H9 (cell line): ENCODE data around the gene CYREN. TPM values are rescaled to one million over a fixed set of nuclear protein-coding genes. Genes with fewer than 3 reads are reported as not detected.

Experiments
- DNase-seq: peaks from one replicate; pipeline ENCODE4 v3.0.0-alpha.2; 2017
- H2AFZ ChIP-seq: one replicate; pipeline ENCODE4 v1.6.1; 2013; ENCODE audit warnings: mild to moderate bottlenecking, low read length, control low read depth, moderate library complexity
- H2AK5ac ChIP-seq: 2 replicates; pipeline ENCODE4 v1.6.1; 2013; ENCODE audit warnings: low read length, control low read depth, mixed read lengths; ENCODE audit not compliant: insufficient read length
- H2BK120ac ChIP-seq: one replicate; pipeline ENCODE4 v1.6.1; 2013; ENCODE audit warnings: low read depth, mild to moderate bottlenecking, low read length, control low read depth, inconsistent platforms; ENCODE audit not compliant: poor library complexity, severe bottlenecking
- H2BK12ac ChIP-seq: 2 replicates; pipeline ENCODE4 v1.6.1; 2013; ENCODE audit warnings: low read length, control low read depth, mixed read lengths, low read depth; ENCODE audit not compliant: insufficient read length
- H2BK15ac ChIP-seq: 2 replicates; pipeline ENCODE4 v1.6.1; 2013; ENCODE audit warnings: low read depth, low read length, control low read depth
- H2BK20ac ChIP-seq: one replicate; pipeline ENCODE4 v1.6.1; 2013; ENCODE audit warnings: low read depth, mild to moderate bottlenecking, low read length, control low read depth, inconsistent platforms; ENCODE audit not compliant: poor library complexity, severe bottlenecking
- H2BK5ac ChIP-seq: 2 replicates; pipeline ENCODE4 v1.6.1; 2013; ENCODE audit warnings: low read length, control low read depth, mixed read lengths; ENCODE audit not compliant: insufficient read length
- H3K14ac ChIP-seq: 2 replicates; pipeline ENCODE4 v1.6.1; 2013; ENCODE audit warnings: low read length, control low read depth; ENCODE audit not compliant: insufficient read depth
- H3K18ac ChIP-seq: 2 replicates; pipeline ENCODE4 v1.6.1; 2013; ENCODE audit warnings: low read depth, mild to moderate bottlenecking, mixed read lengths, low read length, control low read depth; ENCODE audit not compliant: insufficient read length
- H3K23ac ChIP-seq: 2 replicates; pipeline ENCODE4 v1.6.1; 2013; ENCODE audit warnings: low read length, control low read depth, mixed read lengths, low read depth; ENCODE audit not compliant: insufficient read length
- H3K23me2 ChIP-seq: 2 replicates; pipeline ENCODE4 v1.6.1; 2013; ENCODE audit warnings: low read depth, mild to moderate bottlenecking, mixed read lengths, low read length, control low read depth; ENCODE audit not compliant: insufficient read length, poor library complexity, severe bottlenecking
- H3K27ac ChIP-seq: 2 replicates; pipeline ENCODE4 v1.5.1; 2013; ENCODE audit warnings: low read length, control low read depth, mixed read lengths, low read depth; ENCODE audit not compliant: insufficient read length
- H3K27me3 ChIP-seq: 2 replicates; pipeline ENCODE4 v1.6.1; 2013; ENCODE audit warnings: low read length, control low read depth, inconsistent platforms; ENCODE audit not compliant: insufficient read depth
- H3K4ac ChIP-seq: 2 replicates; pipeline ENCODE4 v1.6.1; 2013; ENCODE audit warnings: low read depth, mild to moderate bottlenecking, control low read depth, inconsistent platforms, low read length, moderate library complexity
- H3K4me1 ChIP-seq: 2 replicates; pipeline ENCODE4 v1.6.1; 2013; ENCODE audit warnings: low read length, control low read depth, inconsistent platforms; ENCODE audit not compliant: insufficient read depth
- H3K4me2 ChIP-seq: 2 replicates; pipeline ENCODE4 v1.6.1; 2013; ENCODE audit warnings: low read length, control low read depth, mixed read lengths; ENCODE audit not compliant: insufficient read length, insufficient read depth
- H3K56ac ChIP-seq: 2 replicates; pipeline ENCODE4 v1.6.1; 2013; ENCODE audit warnings: low read depth, mild to moderate bottlenecking, mixed read lengths, low read length, control low read depth; ENCODE audit not compliant: insufficient read length
- H3K79me1 ChIP-seq: 2 replicates; pipeline ENCODE4 v1.6.1; 2013; ENCODE audit warnings: low read depth, mild to moderate bottlenecking, moderate library complexity, low read length, control low read depth, inconsistent platforms; ENCODE audit not compliant: insufficient read depth, poor library complexity, severe bottlenecking
- H3K79me2 ChIP-seq: 2 replicates; pipeline ENCODE4 v1.6.1; 2013; ENCODE audit warnings: low read length, control low read depth, inconsistent platforms; ENCODE audit not compliant: insufficient read depth
- H3K9ac ChIP-seq: 2 replicates; pipeline ENCODE4 v1.6.1; 2013; ENCODE audit warnings: low read length, control low read depth, mixed read lengths; ENCODE audit not compliant: insufficient read length; ENCODE audit errors: extremely low read depth
- H3K9me3 ChIP-seq: one replicate; pipeline ENCODE4 v1.6.1; 2013; ENCODE audit warnings: low read depth, low read length, inconsistent platforms; ENCODE audit not compliant: control insufficient read depth
- H3T11ph ChIP-seq: one replicate; pipeline ENCODE4 v1.6.1; 2013; ENCODE audit warnings: mild to moderate bottlenecking, low read length, control low read depth, inconsistent platforms
- H4K20me1 ChIP-seq: one replicate; pipeline ENCODE4 v1.6.1; 2013; ENCODE audit not compliant: control insufficient read depth, insufficient read length, insufficient read depth
- H4K5ac ChIP-seq: 2 replicates; pipeline ENCODE4 v1.6.1; 2013; ENCODE audit warnings: low read depth, mild to moderate bottlenecking, mixed read lengths, low read length, control low read depth; ENCODE audit not compliant: insufficient read length
- H4K8ac ChIP-seq: replicated peaks from 2 replicates; pipeline ENCODE4 v1.6.1; 2013; ENCODE audit warnings: low read length, control low read depth, mixed read lengths, low read depth; ENCODE audit not compliant: insufficient read length
- H4K91ac ChIP-seq: 2 replicates; pipeline ENCODE4 v1.6.1; 2013; ENCODE audit warnings: low read depth, mild to moderate bottlenecking, moderate library complexity, mixed read lengths, low read length, control low read depth; ENCODE audit not compliant: insufficient read length
- H3K27ac Mint-ChIP-seq, 3 experiments: 2 replicates in 2 of 3; 3 replicates in 1 of 3; pipeline ENCODE4 v1.8.0; 2020 to 2021; ENCODE audit warnings: mixed read lengths in 3 of 3, mild to moderate bottlenecking in 1 of 3, moderate library complexity in 1 of 3
- H3K27me3 Mint-ChIP-seq: 2 replicates; pipeline ENCODE4 v1.8.0; 2021; ENCODE audit warnings: low read depth, mild to moderate bottlenecking, moderate library complexity, mixed read lengths
- H3K36me3 Mint-ChIP-seq, 3 experiments: 2 replicates in 2 of 3; 3 replicates in 1 of 3; pipeline ENCODE4 v1.8.0; 2020 to 2021; ENCODE audit warnings: low read depth in 3 of 3, mixed read lengths in 3 of 3; ENCODE audit not compliant: insufficient read depth in 1 of 3
- H3K4me1 Mint-ChIP-seq, 2 experiments: 2 replicates each; pipeline ENCODE4 v1.8.0; 2020; ENCODE audit warnings: mixed read lengths in 2 of 2
- H3K4me3 Mint-ChIP-seq, 2 experiments: 2 replicates in 1 of 2; 3 replicates in 1 of 2; pipeline ENCODE4 v1.8.0; 2020 to 2021; ENCODE audit warnings: mild to moderate bottlenecking in 2 of 2, mixed read lengths in 2 of 2, moderate library complexity in 1 of 2
- H3K9me3 Mint-ChIP-seq, 2 experiments: 2 replicates in 1 of 2; 3 replicates in 1 of 2; pipeline ENCODE4 v1.8.0; 2020; ENCODE audit warnings: mild to moderate bottlenecking in 2 of 2, mixed read lengths in 2 of 2, moderate library complexity in 1 of 2
- CTCF ChIP-seq: fragments of 200-600 bp; sonication (generic); conservative IDR thresholded peaks from 3 replicates; pipeline ENCODE4 v1.8.0; 2021; ENCODE audit warnings: antibody characterized with exemption, mild to moderate bottlenecking
- WGBS: extraction: QIAGEN DNeasy Blood & Tissue Kit; methylation state at CpG from one replicate; pipeline ENCODE4 v1.1.7; 2013; ENCODE audit warnings: missing lambda C conversion rate, low lambda C conversion rate, mixed read lengths; ENCODE audit not compliant: insufficient read length; ENCODE audit errors: extremely low coverage; 5-methylcytosine and 5-hydroxymethylcytosine counted together
- total RNA-seq: library from RNA; stranded (reverse); gene quantifications from 2 replicates; pipeline ENCODE4 v1.2.1, GENCODE V29; 2021

The CYREN gene
- total RNA-seq, 1 experiment from 2014 or later, result 72.0 TPM

- H3K4ac ChIP-seq, result no peak overlapping the region
- no peak overlapping the region for H2BK5ac ChIP-seq
- H4K20me1 ChIP-seq, result no peaks in the 10 kb centered on the region
- no peak overlapping the region for H3T11ph ChIP-seq
- no peak overlapping the region for H2AK5ac ChIP-seq
- no peaks in the 10 kb centered on the region for H3K79me1 ChIP-seq
- no peak for DNase-seq
- H3K79me2 ChIP-seq, result no peaks in the 10 kb centered on the region
- H3K9ac ChIP-seq, result no peak overlapping the region
- no peak overlapping the region for H3K4me3 Mint-ChIP-seq
- H3K4me1 ChIP-seq, result 0 out of 2 replicates have a peak, but pooled peaks cover 2% of the 10 kb centered on the region
- H4K5ac ChIP-seq, result no peak overlapping the region
- H3K9me3 ChIP-seq, result no peaks in the 10 kb centered on the region
- TF ChIP-seq CTCF, result no peak
- H3K27ac ChIP-seq, result no peak overlapping the region
- no CpG with 5 or more reads among the region's 7 CpGs for WGBS
- no peak overlapping the region for H4K8ac ChIP-seq
- no peak overlapping the region for H2AFZ ChIP-seq
- H3K18ac ChIP-seq, result no peak overlapping the region
- H3K23ac ChIP-seq, result no peak overlapping the region
- H4K91ac ChIP-seq, result no peak overlapping the region
- peaks cover 3 to 16% of the 10 kb centered on the region in 2 experiments; a peak in 2 of 4 replicates for H3K4me1 Mint-ChIP-seq
- H3K27ac Mint-ChIP-seq, result peak overlapping the region in 1 of 3 experiments; percentile 59; a peak in 1 of 7 replicates
- H2BK12ac ChIP-seq, result no peak overlapping the region
- peaks cover 8% of the 10 kb centered on the region for H3K23me2 ChIP-seq
- H2BK20ac ChIP-seq, result no peak overlapping the region
- H3K9me3 Mint-ChIP-seq, result no peaks in the 10 kb centered on the region
- H3K4me2 ChIP-seq, result no peak overlapping the region
- H3K56ac ChIP-seq, result no peak overlapping the region
- no peaks in the 10 kb centered on the region for H3K27me3 ChIP-seq
- H3K14ac ChIP-seq, result no peak overlapping the region
- H3K27me3 Mint-ChIP-seq, result peaks cover 10% of the 10 kb centered on the region
- H2BK15ac ChIP-seq, result no peak overlapping the region
- no peak overlapping the region for H2BK120ac ChIP-seq
- peaks cover 0 to 17% (median 8%) of the 10 kb centered on the region in 3 experiments; a peak in 6 of 7 replicates for H3K36me3 Mint-ChIP-seq
These were observed 36.5 kb upstream of the CYREN start for GRCh38 chr7:135206941-135207391.
